ENCODE measurements around the gene ZNF385D.

Gene ZNF385D

DNA sequence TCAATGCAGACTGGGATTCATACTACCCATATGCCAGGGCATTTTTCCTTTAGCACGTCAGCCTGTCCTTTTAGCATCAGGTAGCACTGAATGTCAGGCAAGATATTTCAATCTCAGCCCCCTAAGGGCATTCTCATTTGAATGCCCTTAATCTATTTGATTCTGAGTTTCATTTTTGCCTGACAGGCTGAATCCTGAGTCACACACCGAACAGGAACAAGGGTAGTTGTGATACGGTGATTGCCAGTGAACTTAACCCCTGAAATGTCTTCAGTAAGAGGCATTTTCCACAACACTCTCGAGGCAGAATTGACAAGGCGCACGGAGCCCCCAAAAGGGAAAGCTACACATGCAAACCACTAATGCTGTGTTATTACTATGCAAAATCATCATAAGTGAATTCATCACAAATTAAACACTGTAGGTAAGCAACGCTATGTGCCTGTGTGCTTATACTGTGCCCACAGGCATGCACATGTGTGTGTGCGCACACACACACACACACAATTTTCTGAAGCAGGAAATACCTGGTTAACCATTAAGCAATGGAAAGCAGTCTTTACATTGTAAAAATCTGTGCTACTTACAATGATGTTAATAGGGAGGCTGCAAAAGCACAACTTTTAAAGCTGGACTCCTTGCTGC is 130.4 kb downstream of the ZNF385D start:
- in situ Hi-C loops (cut with HindIII; ENCODE audit: low sequenced_read_pairs) = no loop called here
- H3K4me3 ChIP-seq (ENCODE audit: low read depth, low read length) = no peak overlapping the region
- TF ChIP-seq, protein P1, sequence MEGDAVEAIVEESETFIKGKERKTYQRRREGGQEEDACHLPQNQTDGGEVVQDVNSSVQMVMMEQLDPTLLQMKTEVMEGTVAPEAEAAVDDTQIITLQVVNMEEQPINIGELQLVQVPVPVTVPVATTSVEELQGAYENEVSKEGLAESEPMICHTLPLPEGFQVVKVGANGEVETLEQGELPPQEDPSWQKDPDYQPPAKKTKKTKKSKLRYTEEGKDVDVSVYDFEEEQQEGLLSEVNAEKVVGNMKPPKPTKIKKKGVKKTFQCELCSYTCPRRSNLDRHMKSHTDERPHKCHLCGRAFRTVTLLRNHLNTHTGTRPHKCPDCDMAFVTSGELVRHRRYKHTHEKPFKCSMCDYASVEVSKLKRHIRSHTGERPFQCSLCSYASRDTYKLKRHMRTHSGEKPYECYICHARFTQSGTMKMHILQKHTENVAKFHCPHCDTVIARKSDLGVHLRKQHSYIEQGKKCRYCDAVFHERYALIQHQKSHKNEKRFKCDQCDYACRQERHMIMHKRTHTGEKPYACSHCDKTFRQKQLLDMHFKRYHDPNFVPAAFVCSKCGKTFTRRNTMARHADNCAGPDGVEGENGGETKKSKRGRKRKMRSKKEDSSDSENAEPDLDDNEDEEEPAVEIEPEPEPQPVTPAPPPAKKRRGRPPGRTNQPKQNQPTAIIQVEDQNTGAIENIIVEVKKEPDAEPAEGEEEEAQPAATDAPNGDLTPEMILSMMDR (IDR thresholded peaks at IDR 0.05; ENCODE audit: low read depth, low read length, missing control alignments) = no peak
- no peak for DNase-seq (ENCODE audit: low read depth)

DNA sequence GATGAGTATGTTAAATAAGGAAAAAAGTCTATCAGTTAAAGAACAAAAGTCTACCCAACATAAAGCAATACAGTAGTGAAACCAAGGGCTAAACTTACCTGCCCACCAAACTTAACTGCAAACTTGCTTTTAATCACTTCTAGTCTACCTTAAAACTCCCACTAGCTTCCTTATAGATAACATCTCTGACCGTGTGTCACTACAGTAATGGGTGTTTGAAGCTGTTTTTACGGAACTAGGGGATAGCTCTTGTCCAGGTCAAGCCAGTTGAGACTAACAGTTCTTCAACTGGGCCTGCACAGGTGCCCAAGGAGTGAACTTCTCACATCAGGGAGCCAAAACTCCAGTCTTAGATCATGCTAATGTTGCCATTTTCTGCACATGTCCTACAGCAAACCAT is 132.3 kb downstream of the ZNF385D start:
- DNase-seq (ENCODE audit: low read depth) = no peak
- TF ChIP-seq, protein P1 (IDR thresholded peaks at IDR 0.05; ENCODE audit: low read depth, low read length, missing control alignments) = no peak
- no peak overlapping the region for H3K4me3 ChIP-seq (ENCODE audit: low read depth, low read length)
- in situ Hi-C loops (cut with HindIII; ENCODE audit: low sequenced_read_pairs) = no loop called here

DNA sequence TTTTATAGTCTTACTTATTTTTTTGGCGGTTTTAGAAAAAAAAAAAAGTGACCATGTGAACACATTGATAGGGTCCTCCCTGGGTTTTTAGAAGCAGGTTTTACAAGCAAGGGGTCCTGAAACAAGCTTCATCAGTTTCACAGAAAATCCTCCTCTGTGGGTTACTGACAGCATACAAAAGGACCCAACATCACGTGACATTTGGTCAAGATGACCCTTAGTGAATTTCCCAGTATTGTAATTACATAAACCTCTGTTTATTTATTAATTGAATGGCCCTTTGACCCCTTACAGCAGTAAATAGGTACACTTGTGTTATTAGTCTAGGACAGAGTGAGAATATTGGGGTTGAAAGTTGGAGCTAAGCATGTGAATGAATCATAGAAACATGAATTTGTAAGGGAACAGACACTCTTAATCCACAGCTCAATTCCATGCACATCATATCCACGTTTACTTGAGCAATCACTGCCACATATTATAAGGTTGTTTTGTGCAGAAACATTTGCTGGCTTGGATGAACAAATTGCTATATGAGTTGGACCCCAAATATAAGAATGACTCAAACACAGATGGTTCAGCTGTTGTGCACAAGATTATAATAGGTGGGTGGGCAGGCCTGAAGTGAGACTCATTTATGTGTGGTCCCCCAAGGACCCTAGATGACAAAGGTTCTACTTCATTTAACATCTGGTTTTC is 137.5 kb downstream of the ZNF385D start:
- in situ Hi-C loops (cut with HindIII; ENCODE audit: low sequenced_read_pairs) = no loop called here
- no peak overlapping the region for H3K4me3 ChIP-seq (ENCODE audit: low read depth, low read length)
- no peak for DNase-seq (ENCODE audit: low read depth)
- TF ChIP-seq, protein P1 (IDR thresholded peaks at IDR 0.05; ENCODE audit: low read depth, low read length, missing control alignments) = no peak

DNA sequence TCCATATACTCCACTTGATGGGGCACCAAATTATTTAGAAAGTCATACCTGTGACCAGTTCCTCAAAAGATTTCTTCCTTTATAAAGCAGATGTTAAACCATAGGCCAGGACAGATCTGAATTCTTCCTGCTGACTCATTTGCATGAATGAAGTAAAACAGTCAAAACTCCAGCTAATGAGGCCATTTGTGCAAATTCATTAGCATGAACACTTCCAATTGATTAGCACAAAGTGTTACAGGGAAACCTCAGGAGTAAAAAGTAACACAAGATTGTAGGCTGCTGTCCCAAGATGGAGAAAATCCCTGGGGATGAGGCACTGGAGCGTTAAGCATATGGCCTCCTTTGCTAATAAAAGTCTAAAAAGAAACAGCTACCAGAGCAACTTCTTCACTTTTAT is 149.8 kb downstream of the ZNF385D start:
- in situ Hi-C loops (cut with HindIII; ENCODE audit: low sequenced_read_pairs) = no loop called here
- H3K4me3 ChIP-seq (ENCODE audit: low read depth, low read length) = no peak overlapping the region
- DNase-seq (ENCODE audit: low read depth) = no peak
- TF ChIP-seq, protein P1 (IDR thresholded peaks at IDR 0.05; ENCODE audit: low read depth, low read length, missing control alignments) = no peak

DNA sequence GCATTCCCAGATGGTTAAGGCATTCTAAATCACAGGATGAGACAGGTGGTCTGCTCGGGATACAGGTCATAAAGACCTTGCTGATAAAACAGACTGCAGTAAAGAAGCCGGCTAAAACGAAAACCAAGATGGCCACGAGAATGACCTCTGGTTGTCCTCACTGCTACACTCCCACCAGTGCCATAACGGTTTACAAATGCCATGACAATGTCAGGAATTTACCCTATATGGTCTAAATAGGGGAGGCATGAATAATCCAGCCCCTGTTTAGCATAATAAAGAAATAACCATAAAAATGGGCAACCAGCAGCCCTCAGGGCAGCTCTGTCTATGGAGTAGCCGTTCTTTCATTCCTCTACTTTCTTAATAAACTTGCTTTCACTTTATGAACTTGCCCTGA is 151.1 kb downstream of the ZNF385D start:
- TF ChIP-seq, protein P1 (IDR thresholded peaks at IDR 0.05; ENCODE audit: low read depth, low read length, missing control alignments) = no peak
- in situ Hi-C loops (cut with HindIII; ENCODE audit: low sequenced_read_pairs) = no loop called here
- DNase-seq (ENCODE audit: low read depth) = no peak
- no peak overlapping the region for H3K4me3 ChIP-seq (ENCODE audit: low read depth, low read length)

DNA sequence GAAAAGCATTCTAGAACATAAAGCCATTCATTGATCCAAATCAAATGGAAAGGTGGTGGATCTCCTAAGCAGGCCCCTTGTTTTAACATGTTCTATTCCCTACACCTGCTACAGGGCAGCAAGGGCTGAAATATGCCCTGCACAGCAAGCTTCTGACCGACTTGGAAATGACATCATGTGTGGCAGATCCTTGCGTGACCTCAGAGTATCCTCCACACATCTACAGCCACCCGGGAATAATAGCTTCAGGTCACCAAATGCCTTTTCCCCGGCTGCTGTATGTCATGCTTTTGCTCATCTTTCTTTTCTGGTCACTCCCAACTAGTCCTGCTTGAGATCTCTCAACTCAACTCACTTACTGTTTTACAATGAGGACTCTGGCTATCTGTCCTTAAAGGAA is 158.2 kb downstream of the ZNF385D start:
- in situ Hi-C loops (cut with HindIII; ENCODE audit: low sequenced_read_pairs) = no loop called here
- TF ChIP-seq, protein P1 (IDR thresholded peaks at IDR 0.05; ENCODE audit: low read depth, low read length, missing control alignments) = no peak
- DNase-seq (ENCODE audit: low read depth) = no peak
- H3K4me3 ChIP-seq (ENCODE audit: low read depth, low read length) = no peak overlapping the region

All from astrocyte of the cerebellum (primary cell).